Type B pancreatic cell (in vitro differentiated cells): Measurements from ENCODE around the gene TRIM71. TPM values are rescaled to one million over a fixed set of nuclear protein-coding genes. Genes with fewer than 3 reads are reported as not detected.

Experiments
- DNase-seq: peaks from one replicate; pipeline ENCODE4 v3.0.0; 2021; ENCODE audit warnings: mixed read lengths; ENCODE audit not compliant: unreplicated experiment; ENCODE audit errors: extremely low spot score
- H3K27ac Mint-ChIP-seq: 2 replicates; pipeline ENCODE4 v1.8.0; 2021; ENCODE audit warnings: mild to moderate bottlenecking, mixed read lengths
- H3K27me3 Mint-ChIP-seq: 2 replicates; pipeline ENCODE4 v1.8.0; 2021; ENCODE audit warnings: mixed read lengths
- H3K36me3 Mint-ChIP-seq: 2 replicates; pipeline ENCODE4 v1.8.0; 2021; ENCODE audit warnings: mixed read lengths
- H3K4me1 Mint-ChIP-seq: one replicate; pipeline ENCODE4 v1.8.0; 2021; ENCODE audit warnings: mixed read lengths; ENCODE audit not compliant: unreplicated experiment
- H3K4me3 Mint-ChIP-seq: 2 replicates; pipeline ENCODE4 v1.8.0; 2021; ENCODE audit warnings: mild to moderate bottlenecking, mixed read lengths
- H3K9me3 Mint-ChIP-seq: 2 replicates; pipeline ENCODE4 v1.8.0; 2021; ENCODE audit warnings: mixed read lengths
- total RNA-seq: library from RNA; stranded (reverse); gene quantifications from 2 replicates; pipeline ENCODE4 v1.2.1, GENCODE V29; 2021; ENCODE audit warnings: low replicate concordance
- TF ChIP-seq, protein P1 (sequence below): fragments of 200-600 bp; sonication (generic); conservative IDR thresholded peaks from 2 replicates; pipeline ENCODE4 v1.5.0; 2021; ENCODE audit warnings: antibody characterized with exemption, mild to moderate bottlenecking

TRIM71 gene
- total RNA-seq, 1 donor from 2014 or later: 26.5 TPM

DNA sequence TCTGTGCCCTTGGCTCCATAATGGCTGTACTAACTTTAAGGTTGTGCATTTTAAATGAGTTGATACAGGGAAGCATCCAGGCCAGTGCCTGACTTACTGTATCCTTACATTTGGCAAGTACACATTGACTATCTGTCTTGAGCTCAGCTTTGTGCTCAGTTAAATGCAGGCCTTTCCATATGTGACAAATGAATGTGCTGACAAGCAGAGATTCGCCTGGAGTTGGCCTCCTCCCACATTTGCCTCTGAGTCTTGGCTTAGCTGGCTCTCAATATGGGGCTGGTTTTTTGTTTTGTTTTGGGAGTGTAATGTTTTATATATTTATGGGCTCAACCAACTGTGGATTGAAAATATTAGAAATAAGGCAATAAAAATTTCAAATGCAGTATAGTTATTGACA is 29.7 kb downstream of the TRIM71 start:
- H3K27ac Mint-ChIP-seq: peak overlapping the region; percentile 76
- TF ChIP-seq, protein P1, sequence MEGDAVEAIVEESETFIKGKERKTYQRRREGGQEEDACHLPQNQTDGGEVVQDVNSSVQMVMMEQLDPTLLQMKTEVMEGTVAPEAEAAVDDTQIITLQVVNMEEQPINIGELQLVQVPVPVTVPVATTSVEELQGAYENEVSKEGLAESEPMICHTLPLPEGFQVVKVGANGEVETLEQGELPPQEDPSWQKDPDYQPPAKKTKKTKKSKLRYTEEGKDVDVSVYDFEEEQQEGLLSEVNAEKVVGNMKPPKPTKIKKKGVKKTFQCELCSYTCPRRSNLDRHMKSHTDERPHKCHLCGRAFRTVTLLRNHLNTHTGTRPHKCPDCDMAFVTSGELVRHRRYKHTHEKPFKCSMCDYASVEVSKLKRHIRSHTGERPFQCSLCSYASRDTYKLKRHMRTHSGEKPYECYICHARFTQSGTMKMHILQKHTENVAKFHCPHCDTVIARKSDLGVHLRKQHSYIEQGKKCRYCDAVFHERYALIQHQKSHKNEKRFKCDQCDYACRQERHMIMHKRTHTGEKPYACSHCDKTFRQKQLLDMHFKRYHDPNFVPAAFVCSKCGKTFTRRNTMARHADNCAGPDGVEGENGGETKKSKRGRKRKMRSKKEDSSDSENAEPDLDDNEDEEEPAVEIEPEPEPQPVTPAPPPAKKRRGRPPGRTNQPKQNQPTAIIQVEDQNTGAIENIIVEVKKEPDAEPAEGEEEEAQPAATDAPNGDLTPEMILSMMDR: no peak
- peaks cover 3% of the 10 kb centered on the region for H3K36me3 Mint-ChIP-seq
- H3K4me1 Mint-ChIP-seq: peaks cover 76% of the 10 kb centered on the region
- H3K4me3 Mint-ChIP-seq: peak overlapping the region; percentile 66
- H3K9me3 Mint-ChIP-seq: no peaks in the 10 kb centered on the region
- no peaks in the 10 kb centered on the region for H3K27me3 Mint-ChIP-seq
- no peak for DNase-seq

DNA sequence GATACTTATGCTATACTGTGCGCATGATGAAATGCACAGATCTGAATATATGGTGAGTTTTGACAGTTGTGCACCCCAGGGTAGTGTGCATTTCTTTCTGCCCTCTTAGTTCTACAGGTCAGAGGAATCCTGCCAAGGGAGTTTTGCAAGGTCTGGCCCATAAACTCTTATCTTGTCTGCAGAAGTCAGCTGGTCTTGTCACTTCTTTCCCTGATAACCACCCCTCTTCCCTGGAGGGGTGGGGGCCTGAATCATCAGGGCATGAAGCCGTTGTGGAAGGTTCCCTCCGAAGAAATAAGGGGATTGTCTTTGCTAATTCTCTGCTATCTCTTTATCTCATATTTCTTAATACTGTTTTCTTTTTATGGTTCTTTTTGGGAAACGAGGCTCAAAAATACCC is 30.4 kb downstream of the TRIM71 start:
- Mint-ChIP-seq H3K4me1 (peaks cover 70% of the 10 kb centered on the region), H3K27me3 (no peaks in the 10 kb centered on the region), H3K4me3 (peak overlapping the region; percentile 70), H3K9me3 (no peaks in the 10 kb centered on the region), H3K36me3 (peaks cover 3% of the 10 kb centered on the region), H3K27ac (peak overlapping the region; percentile 76)
- no peak for DNase-seq
- TF ChIP-seq, protein P1: no peak

DNA sequence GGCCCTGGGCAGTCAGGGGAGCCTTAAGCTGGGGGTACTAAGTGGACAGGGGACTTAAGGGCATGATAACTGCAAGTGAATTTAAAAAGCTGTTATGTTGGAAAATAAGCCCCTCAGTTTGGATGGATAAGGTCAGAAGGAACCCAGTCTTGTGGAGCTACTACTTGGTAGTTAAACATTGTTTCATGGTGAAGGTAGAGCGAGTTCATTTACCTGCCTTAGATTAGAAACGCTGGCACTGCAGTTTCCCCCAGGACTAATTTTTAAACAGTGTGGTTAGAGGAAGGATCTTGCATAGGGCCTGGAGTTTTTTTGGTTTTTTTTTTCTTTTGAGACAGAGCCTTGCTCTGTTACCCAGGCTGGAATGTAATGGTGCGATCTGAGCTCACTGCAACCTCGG is 31.2 kb downstream of the TRIM71 start:
- Mint-ChIP-seq H3K4me1 (peaks cover 65% of the 10 kb centered on the region), H3K27me3 (no peaks in the 10 kb centered on the region), H3K9me3 (no peaks in the 10 kb centered on the region), H3K27ac (peak overlapping the region; percentile 76), H3K36me3 (peaks cover 3% of the 10 kb centered on the region), H3K4me3 (peak overlapping the region; percentile 70)
- no peak for DNase-seq
- TF ChIP-seq, protein P1: no peak

DNA sequence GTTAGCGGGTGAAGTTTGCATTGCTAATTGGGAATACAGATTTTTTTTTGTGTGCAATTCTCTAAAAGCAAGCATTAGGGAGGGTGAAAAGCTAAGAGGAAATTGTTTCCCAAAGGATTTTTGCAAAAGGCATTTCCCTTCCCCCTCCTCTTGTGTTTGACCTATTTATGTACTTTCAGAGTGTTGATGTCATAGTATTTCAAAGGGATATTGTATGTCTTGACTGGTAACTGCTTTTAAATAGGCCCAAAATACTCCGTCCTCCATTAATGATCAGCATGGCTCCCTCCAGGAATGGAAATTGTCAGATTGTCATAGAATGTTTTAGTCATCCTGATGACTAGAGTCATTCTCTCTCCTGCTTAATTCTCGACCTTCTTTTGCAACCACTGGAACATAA is 32.4 kb downstream of the TRIM71 start:
- no peak for DNase-seq
- H3K4me1 Mint-ChIP-seq: peaks cover 58% of the 10 kb centered on the region
- H3K36me3 Mint-ChIP-seq: peaks cover 3% of the 10 kb centered on the region

DNA sequence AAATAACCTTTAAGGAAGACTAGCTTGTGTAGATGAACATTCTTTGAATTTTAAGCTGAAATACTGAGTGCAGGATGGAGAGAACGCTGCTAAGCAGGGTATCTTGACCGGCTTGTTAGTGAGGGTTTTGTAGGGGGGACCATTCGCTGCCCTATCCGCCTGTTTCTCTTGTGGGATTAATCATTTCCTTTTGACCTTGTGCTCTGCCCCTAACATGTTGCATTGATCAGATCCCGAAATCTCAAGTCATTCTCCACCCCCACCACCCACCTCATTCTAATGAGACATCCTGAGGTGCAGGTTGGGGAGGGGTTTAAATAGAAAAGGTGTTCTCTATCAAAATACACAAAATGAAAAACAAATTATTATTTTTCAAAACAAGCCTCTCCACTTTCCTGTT is 32.8 kb downstream of the TRIM71 start:
- H3K27ac Mint-ChIP-seq: peak overlapping the region; percentile 72
- H3K9me3 Mint-ChIP-seq: no peaks in the 10 kb centered on the region
- H3K4me3 Mint-ChIP-seq: peak overlapping the region; percentile 69
- TF ChIP-seq, protein P1: no peak
- no peak for DNase-seq
- H3K36me3 Mint-ChIP-seq: peaks cover 6% of the 10 kb centered on the region
- no peaks in the 10 kb centered on the region for H3K27me3 Mint-ChIP-seq
- H3K4me1 Mint-ChIP-seq: peaks cover 61% of the 10 kb centered on the region

More for the DNA sequence above, 32.4 kb downstream of the TRIM71 start:
- TF ChIP-seq, protein P1: no peak
- Mint-ChIP-seq H3K9me3 (no peaks in the 10 kb centered on the region), H3K27me3 (no peaks in the 10 kb centered on the region), H3K4me3 (peak overlapping the region; percentile 69), H3K27ac (peak overlapping the region; percentile 72)

DNA sequence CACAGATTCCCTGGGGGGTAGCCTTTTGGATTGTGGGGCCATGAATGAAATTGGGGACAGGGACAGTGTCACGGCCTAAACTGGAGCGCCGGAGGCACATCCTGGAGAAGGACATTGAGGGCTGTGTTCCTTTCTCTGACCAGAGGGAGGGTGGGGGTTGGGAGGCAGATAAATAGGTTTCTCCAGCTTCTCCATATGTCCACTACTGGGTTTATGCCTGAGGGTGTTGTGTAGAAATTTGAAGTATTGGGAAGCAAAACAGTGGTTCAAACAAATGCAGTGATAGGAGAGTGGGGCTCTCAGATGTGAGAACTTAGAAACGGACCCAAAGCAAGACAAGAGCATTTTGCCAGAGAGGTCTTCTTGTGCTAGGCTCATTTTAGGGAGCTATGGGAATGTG is 34.3 kb downstream of the TRIM71 start:
- no peaks in the 10 kb centered on the region for H3K9me3 Mint-ChIP-seq
- peaks cover 4% of the 10 kb centered on the region for H3K36me3 Mint-ChIP-seq
- TF ChIP-seq, protein P1: no peak
- H3K27me3 Mint-ChIP-seq: no peaks in the 10 kb centered on the region
- peak overlapping the region; percentile 52 for H3K27ac Mint-ChIP-seq
- DNase-seq: no peak
- H3K4me1 Mint-ChIP-seq: peaks cover 67% of the 10 kb centered on the region
- peak overlapping the region; percentile 45 for H3K4me3 Mint-ChIP-seq
